Activated CD4-positive, alpha-beta T cell treated with anti-CD3 and anti-CD28 coated beads, Interleukin-2, amount 50 U/mL, for 48 hours (primary cell): ENCODE measurements around the gene MTFR1L.
"Not testable (repeated sequence)": the region's sequence is repeated elsewhere in the genome, so short reads cannot be mapped to it uniquely, and the experiment has no call there.

ENCODE experiments used
- DNase-seq, 2 experiments: peaks; one replicate each; pipeline ENCODE4 v3.0.0-alpha.2; 2020

Gene MTFR1L

DNA sequence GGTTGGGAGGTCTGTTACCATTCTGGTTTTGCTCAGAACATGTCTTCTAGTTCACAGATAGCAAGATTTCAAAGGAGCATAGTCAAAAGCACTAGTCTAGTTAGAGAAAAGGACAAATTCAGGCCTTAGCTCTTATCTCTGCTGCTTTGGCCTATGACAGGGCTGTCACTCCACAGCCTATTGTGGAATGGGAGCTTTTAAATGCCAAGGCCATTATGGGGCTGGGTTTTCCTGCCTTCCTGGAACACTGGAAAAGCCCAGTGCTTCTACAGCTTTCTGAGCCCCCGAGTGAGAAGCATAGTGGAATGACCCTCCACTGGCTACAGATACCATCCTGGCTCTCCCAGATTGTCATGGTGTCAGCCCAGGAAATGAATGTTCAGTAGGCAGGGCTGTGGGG, 9.3 kb downstream of the MTFR1L start:
- no peak for DNase-seq

DNA sequence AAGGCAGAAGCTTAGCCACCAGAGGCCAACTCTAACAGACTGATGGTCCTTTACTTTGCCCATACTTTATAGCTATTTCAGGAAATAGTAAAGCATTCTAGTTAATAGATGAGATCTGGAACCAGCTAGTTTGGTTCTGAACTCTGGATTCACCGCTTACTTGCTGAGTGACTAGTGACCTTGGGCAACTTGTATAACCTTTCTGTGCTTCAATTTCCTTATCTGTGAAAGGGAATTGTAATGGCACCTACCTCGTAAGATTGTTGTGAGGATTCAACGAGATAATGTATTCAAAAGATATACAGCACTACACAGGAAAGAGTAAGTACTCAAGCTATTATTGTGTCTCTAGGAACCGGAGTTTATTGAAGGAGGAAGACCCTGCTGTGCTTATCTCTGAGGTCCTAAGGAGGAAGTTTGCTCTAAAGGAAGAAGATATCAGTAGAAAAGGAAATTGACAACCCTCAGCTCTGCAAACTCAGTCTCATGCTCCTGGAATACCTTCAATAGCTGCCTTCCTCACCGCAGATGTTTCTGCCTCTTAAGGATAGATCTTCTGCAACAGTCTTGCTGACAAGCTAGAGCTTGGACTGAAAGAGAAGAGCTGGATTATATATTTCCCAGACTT, 11.9 kb downstream of the MTFR1L start:
- DNase-seq = no peak

GRCh38 chr1:25832336-25833037, 12.7 kb downstream of the MTFR1L start:
- DNase-seq = no peak

GRCh38 chr1:25833158-25833557, 13.4 kb downstream of the MTFR1L start:
- no peak for DNase-seq

GRCh38 chr1:25834894-25835293, 15.1 kb downstream of the MTFR1L start:
- DNase-seq = no peak

- DNase-seq = no peak
These were observed 16.9 kb downstream of the MTFR1L start for GRCh38 chr1:25836695-25837094.

- DNase-seq = no peak
These were observed 17.6 kb downstream of the MTFR1L start for GRCh38 chr1:25837262-25837875.

- not testable (repeated sequence) for DNase-seq
These were observed 20.1 kb downstream of the MTFR1L start for GRCh38 chr1:25839808-25840207.

DNA sequence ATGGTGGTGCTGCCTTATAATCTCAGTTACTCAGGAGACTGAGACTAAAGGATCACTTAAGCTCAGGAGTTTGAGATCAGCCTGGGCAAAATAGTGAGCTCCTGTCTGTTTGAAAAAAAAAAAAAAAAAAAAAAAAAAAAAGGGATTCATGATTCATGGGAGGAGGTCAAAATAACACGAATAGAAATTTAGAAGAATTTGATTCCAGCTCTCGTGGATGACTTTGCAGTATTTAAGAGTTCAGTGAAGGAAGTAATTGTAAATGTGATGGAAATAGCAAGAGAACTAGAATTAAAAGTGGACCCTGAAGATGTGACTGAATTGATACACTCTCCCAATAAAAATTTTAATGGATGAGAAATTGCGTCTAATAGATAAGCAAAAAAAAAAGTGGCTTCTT, 23.7 kb downstream of the MTFR1L start:
- no peak for DNase-seq

- DNase-seq = no peak
These were observed 25.0 kb downstream of the MTFR1L start for GRCh38 chr1:25844536-25845337.

DNA sequence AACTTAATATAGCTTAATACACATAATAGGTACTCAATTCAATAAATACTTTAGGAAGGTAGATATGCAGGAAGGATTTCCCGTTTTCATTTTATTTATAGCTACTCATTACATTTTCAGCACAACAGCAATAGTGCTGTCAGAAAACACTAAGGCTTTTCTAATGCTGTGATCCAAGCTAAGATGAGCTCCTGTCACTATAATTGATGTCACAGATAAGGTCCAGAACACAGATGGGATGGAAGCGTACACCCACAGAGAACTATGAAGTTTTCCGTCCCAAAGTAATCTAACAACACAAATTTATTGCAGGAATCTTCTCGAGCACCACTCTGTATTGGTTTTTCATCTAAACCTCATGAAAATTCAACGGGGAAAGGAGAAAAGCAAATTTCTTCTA, 25.9 kb downstream of the MTFR1L start:
- DNase-seq = no peak

GRCh38 chr1:25847929-25848328, 28.2 kb downstream of the MTFR1L start:
- no peak for DNase-seq

GRCh38 chr1:25848531-25848930, 28.8 kb downstream of the MTFR1L start:
- no peak for DNase-seq

- no peak for DNase-seq
These were observed 34.8 kb downstream of the MTFR1L start for GRCh38 chr1:25854554-25854953.

DNA sequence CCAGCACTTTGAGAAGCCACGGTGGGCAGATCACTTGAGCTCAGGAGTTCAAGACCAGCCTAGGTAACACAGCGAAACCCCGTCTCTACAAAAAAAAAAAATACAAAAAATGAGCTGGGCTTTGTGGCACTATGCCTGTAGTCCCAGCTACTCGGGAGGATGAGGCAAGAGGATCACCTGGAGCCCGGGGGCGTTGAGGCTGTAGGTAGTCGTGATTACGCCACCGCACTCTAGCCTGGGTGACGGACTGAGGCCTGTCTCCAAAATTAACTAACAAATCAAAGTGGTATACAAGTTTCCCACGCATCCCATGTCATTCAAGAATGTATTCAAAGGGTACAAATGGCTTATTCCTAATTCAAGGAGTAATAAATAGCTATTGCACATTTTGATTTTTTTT, 37.1 kb downstream of the MTFR1L start:
- DNase-seq = no peak

- no peak for DNase-seq
These were observed 38.7 kb downstream of the MTFR1L start for GRCh38 chr1:25858494-25858893.

GRCh38 chr1:25858906-25859789, 39.4 kb downstream of the MTFR1L start, which contains the start of gene AUNIP:
Gene AUNIP, minus strand, starts transcription at chr1:25859457. Its CDS starts 100 bp downstream, at chr1:25859357.
- DNase-seq = peak; percentile 89 to 91

GRCh38 chr1:25861316-25862286, 41.8 kb downstream of the MTFR1L start:
- DNase-seq = no peak

GRCh38 chr1:25862785-25863485, 43.2 kb downstream of the MTFR1L start:
- no peak for DNase-seq

GRCh38 chr1:25863486-25864262, 43.9 kb downstream of the MTFR1L start:
- DNase-seq = no peak
